Kidney (tissue), 14 donors: ENCODE data around the gene RFT1. TPM values are rescaled to one million over a fixed set of nuclear protein-coding genes. Genes with fewer than 3 reads are reported as not detected.
A peak's percentile ranks its signal among the peaks of the same experiment; 100 is the strongest.

ENCODE experiments used
- DNase-seq, 5 donors: peaks; one replicate each; pipeline ENCODE4 v3.0.0-alpha.2; 2013 to 2020
- FAIRE-seq: peaks from 2 replicates; lab custom pipeline; 2012; peaks lifted over from hg19 to GRCh38; lab: Jason Lieb, UNC
- H3K27ac ChIP-seq, 2 donors: one replicate each; pipeline ENCODE4 v1.7.0; 2013; ENCODE audit warnings: low read depth in 2 of 2, low read length in 2 of 2, inconsistent platforms in 1 of 2
- H3K27me3 ChIP-seq: one replicate; pipeline ENCODE4 v1.7.1; 2013; ENCODE audit warnings: low read length, inconsistent platforms; ENCODE audit not compliant: control insufficient read depth, insufficient read depth
- H3K36me3 ChIP-seq, 3 donors: one replicate each; pipeline versions ENCODE4 v1.7.0 to v1.7.1; 2013; ENCODE audit warnings: low read length in 3 of 3, control low read depth in 1 of 3, inconsistent platforms in 1 of 3; ENCODE audit not compliant: insufficient read depth in 3 of 3, control insufficient read depth in 2 of 3
- H3K4me1 ChIP-seq, 3 donors: one replicate each; pipeline versions ENCODE4 v1.7.0 to v1.7.1; 2013; ENCODE audit warnings: low read length in 3 of 3, inconsistent platforms in 1 of 3, low read depth in 1 of 3; ENCODE audit not compliant: control insufficient read depth in 2 of 3, insufficient read depth in 2 of 3
- H3K4me3 ChIP-seq, 3 donors: one replicate each; pipeline versions ENCODE4 v1.7.0 to v1.8.1; 2013; ENCODE audit warnings: low read length in 3 of 3, control low read depth in 1 of 3, inconsistent platforms in 1 of 3
- H3K9ac ChIP-seq, 3 donors: one replicate each; pipeline versions ENCODE4 v1.7.0 to v1.7.1; 2013; ENCODE audit warnings: low read length in 3 of 3, control low read depth in 1 of 3, inconsistent platforms in 1 of 3
- H3K9me3 ChIP-seq, 3 donors: one replicate each; pipeline versions ENCODE4 v1.7.0 to v1.7.1; 2013; ENCODE audit warnings: low read length in 3 of 3, control low read depth in 1 of 3, inconsistent platforms in 1 of 3; ENCODE audit not compliant: control insufficient read depth in 2 of 3, insufficient read depth in 1 of 3
- intact Hi-C: fragments of 100-400 bp; cut with DNase I; formaldehyde crosslinking; loops from one replicate; pipeline ENCODE4 v1.11.1; 2022
- polyA plus RNA-seq: library from polyadenylated mRNA; stranded (reverse); fragments of 350-450 nt; fragmentation: Illumina TruSeq; extraction: RNeasy Lipid Tissue Mini Kit (QIAGEN cat#74804); gene quantifications from one replicate; pipeline ENCODE4 v1.2.3, GENCODE V29; 2014; ENCODE audit warnings: low read depth, low replicate concordance; ENCODE audit not compliant: insufficient read depth
- total RNA-seq: library from RNA; stranded (reverse); fragmentation: NEBNext Ultra II Directional; extraction: Animal tissue kit (Norgen Biotek cat#: 25700); gene quantifications from one replicate; pipeline ENCODE4 v1.2.1, GENCODE V29; 2021
- TF ChIP-seq, protein P1 (sequence below): IDR thresholded peaks from 3 replicates; pipeline ENCODE4 v1.5.1; 2012; ENCODE audit warnings: mild to moderate bottlenecking, moderate library complexity, borderline replicate concordance; ENCODE audit not compliant: insufficient read depth; ENCODE audit errors: extremely low read depth
- donor health status: control.
- donor health status: control.
- donor health status: control.
- donor health status: control.
- donor health status: control.
- donor health status: DM: yes; HTN: yes; CAD: no.
- donor health status: Normal renal cell carcinoma (clear cell type).

The RFT1 gene
- total and polyA plus RNA-seq, 2 donors from 2014 or later: 14.7 to 22.8 TPM

DNA sequence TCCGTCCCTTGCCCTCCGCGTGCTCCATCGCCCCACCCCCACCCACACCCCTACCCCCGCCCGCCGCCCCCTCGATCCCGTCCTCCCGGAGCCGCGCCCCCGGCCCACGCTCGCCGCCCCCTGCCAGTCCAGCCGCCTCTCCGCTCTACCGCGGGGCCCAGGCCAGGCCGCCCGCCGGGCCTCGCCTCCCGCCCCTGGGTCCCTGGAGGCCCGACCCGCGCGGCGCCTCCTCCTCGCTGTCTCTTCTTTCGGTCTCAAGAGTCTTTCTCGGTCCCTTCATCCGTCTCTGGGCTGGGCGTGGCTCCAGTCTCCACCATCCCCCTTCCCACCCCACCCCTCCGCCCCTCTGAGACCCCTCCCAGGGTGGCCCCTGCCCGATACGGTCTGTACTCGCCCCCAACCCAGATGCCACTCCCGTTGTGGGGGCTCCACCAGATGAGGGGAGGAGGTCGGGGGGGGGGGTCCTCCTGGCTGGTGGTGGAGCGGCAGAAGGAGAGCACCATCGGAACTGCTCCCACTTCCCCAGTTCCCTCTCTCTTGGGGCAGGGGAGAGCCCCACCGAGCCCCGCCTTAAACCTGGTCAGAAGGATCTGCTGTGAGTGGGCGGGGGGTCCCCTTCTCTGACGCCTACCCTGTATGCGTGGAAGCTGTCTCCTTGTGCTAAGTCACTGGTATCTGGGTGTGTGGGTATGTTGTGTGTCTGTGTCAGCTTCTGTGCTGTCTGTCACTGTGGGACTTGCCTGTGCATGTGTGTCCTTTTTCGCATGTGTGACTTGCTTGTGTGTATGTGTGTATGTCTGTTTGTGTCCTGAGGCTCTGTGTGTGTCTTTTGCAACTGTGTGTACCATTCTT is 31.8 kb upstream of the RFT1 start:
- peak in 4 of 5 donors; percentile 37 to 82 (median 59) for DNase-seq
- Histone ChIP-seq H3K4me1 (peaks cover 0 to 54% (median 31%) of the 10 kb centered on the region in 3 donors), H3K9ac (peak overlapping the region; percentile 7 to 76 (median 26)), H3K4me3 (peak overlapping the region; percentile 48 to 81 (median 73)), H3K9me3 (no peaks in the 10 kb centered on the region), H3K36me3 (peaks cover 0 to 3% (median 3%) of the 10 kb centered on the region in 3 donors), H3K27me3 (no peaks in the 10 kb centered on the region), H3K27ac (peak overlapping the region; percentile 52 to 71)
- TF ChIP-seq, protein P1, sequence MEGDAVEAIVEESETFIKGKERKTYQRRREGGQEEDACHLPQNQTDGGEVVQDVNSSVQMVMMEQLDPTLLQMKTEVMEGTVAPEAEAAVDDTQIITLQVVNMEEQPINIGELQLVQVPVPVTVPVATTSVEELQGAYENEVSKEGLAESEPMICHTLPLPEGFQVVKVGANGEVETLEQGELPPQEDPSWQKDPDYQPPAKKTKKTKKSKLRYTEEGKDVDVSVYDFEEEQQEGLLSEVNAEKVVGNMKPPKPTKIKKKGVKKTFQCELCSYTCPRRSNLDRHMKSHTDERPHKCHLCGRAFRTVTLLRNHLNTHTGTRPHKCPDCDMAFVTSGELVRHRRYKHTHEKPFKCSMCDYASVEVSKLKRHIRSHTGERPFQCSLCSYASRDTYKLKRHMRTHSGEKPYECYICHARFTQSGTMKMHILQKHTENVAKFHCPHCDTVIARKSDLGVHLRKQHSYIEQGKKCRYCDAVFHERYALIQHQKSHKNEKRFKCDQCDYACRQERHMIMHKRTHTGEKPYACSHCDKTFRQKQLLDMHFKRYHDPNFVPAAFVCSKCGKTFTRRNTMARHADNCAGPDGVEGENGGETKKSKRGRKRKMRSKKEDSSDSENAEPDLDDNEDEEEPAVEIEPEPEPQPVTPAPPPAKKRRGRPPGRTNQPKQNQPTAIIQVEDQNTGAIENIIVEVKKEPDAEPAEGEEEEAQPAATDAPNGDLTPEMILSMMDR: no peak
- FAIRE-seq: no peak
- intact Hi-C loops: no loop called here

DNA sequence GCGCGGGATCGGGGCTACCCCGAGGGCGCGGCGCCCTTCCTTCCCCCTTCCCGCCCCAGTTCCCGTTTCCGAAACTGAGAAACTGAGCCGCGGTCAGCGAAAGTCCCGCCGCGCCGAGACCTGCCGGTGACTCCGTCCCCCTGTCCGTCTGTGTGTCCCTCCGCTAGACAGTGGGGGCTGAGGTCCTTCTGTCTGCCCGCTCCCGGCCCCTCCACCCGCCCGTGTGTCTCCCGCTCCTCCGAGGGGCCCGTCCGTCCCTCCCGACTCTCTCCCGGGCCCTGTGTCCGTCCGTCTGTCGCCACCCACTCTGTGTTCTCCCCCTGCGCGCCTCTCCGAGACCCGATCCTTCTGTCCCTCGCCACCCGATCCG is 31.2 kb upstream of the RFT1 start:
- peak in 1 of 5 donors; percentile 73 for DNase-seq
- H3K36me3 ChIP-seq: peaks cover 0 to 3% (median 3%) of the 10 kb centered on the region in 3 donors
- peaks cover 0 to 52% (median 26%) of the 10 kb centered on the region in 3 donors for H3K4me1 ChIP-seq

DNA sequence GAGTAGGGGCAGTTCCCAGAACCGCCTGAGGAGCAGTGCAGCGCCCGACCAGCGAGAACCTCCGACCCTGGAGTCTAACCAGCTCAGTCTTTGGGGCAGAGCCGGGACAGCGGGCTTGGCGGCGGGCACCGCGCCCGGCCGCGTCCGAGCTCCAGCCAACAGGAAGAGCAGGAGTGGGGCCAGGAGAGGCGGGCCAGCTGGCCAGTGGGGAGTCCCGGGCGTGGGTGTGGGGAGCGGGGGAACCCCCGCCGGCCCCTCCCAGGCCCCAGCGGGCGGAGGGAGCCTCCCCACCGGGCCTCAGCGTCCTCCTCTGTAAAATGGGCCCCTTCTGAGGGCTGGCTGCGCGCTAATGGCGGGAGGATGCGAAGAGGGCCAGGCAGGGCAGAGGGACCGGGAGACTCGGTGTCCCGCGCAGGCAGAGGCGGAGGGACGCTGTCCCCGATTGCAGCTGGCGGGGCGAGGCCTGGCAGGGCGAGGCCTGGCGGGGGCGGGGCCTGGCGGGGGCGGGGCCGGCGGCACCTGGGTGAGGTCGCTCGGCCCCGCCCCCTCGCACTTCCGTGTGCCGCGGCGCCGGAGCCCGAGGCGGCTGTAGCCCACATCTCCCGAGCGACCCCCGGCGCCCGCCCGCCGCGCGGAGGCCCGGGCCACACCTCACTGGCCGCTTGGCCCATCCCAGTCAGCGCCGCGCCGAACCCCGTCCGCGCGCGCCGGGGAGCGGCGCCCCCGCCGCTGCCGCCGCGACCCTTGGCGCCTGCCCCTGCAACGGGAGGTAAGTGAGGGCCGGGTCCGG is 30.6 kb upstream of the RFT1 start, which contains the start of gene PRKCD:
Gene PRKCD (plus strand): TSS at position 550 of the 790 bp plus-strand sequence. CDS start 17,214 bp downstream, outside the sequence.
- Histone ChIP-seq H3K4me1 (peaks cover 0 to 48% (median 26%) of the 10 kb centered on the region in 3 donors), H3K9ac (peak within 1 kb of the TSS in 2 of 3 donors; percentile 76 to 77), H3K27ac (peak within 1 kb of the TSS; percentile 78), H3K27me3 (no peaks in the 10 kb centered on the region), H3K36me3 (no peaks in the 10 kb centered on the region), H3K9me3 (no peaks in the 10 kb centered on the region), H3K4me3 (peak within 1 kb of the TSS; percentile 48 to 76 (median 73))
- TF ChIP-seq, protein P1: peak; percentile 6
- DNase-seq (peak; percentile 73 to 94 (median 84)), FAIRE-seq (no peak)
- intact Hi-C loops: no loop called here

More for the DNA sequence above, 31.2 kb upstream of the RFT1 start:
- FAIRE-seq: no peak
- H3K9me3 ChIP-seq: no peaks in the 10 kb centered on the region
- TF ChIP-seq, protein P1: no peak
- peak overlapping the region in 2 of 3 donors; percentile 66 to 77 for H3K9ac ChIP-seq
- peak overlapping the region; percentile 48 to 76 (median 73) for H3K4me3 ChIP-seq
- no peaks in the 10 kb centered on the region for H3K27me3 ChIP-seq
- intact Hi-C loops: no loop called here
- peak overlapping the region; percentile 74 to 78 for H3K27ac ChIP-seq
